ENCODE measurements around the gene HSFX4.
"Not testable (repeated sequence)": the region's sequence is repeated elsewhere in the genome, so short reads cannot be mapped to it uniquely, and the experiment has no call there.

Gene HSFX4

GRCh38 chrX:149909324-149910177 is 19.8 kb upstream of the HSFX4 start:
- H3K27me3 ChIP-seq (ENCODE audit: insufficient read depth, insufficient read length): no peaks in the 10 kb centered on the region

DNA sequence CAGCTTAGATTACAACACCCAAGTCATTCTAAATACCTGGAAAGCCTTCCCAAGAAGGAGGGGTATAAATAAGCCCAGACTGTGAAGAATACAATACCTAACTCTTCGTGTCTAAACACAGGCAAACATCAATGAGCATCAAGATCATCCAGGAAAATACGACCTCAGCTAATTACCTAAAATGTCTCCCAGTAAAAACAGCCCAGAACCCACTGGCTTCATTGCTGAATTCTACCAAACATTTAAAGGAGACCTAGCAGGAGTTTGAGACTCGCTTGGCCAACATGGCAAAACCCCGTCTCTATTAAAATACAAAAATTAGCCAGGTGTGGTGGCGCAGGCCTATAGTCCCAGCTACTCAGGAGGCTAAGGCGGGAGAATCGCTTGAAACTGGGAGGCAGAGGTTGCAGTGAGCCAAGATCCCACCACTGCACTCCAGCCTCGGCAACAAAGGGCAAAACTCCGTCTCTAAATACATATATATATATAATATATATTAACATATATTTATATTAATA is 19.1 kb upstream of the HSFX4 start:
- no peaks in the 10 kb centered on the region for H3K4me1 ChIP-seq (ENCODE audit: insufficient read depth, insufficient read length)
- TF ChIP-seq YY1 (IDR thresholded peaks at IDR 0.05; ENCODE audit: insufficient read depth, insufficient read length) (no peak), SUZ12 (IDR thresholded peaks at IDR 0.05; ENCODE audit: extremely low read depth, insufficient read depth, insufficient read length) (no peak), ZNF274 (IDR thresholded peaks at IDR 0.05; ENCODE audit: low read depth, low read length) (no peak)

More at GRCh38 chrX:149909324-149910177, 19.8 kb upstream of the HSFX4 start:
- DNase-seq (ENCODE audit: low read depth, low spot score): no peak
- Histone ChIP-seq H3K4me3 (ENCODE audit: insufficient read length, low read depth) (no peak overlapping the region), H3K4me1 (ENCODE audit: insufficient read depth, insufficient read length) (no peaks in the 10 kb centered on the region), H3K9me3 (ENCODE audit: insufficient read depth, low read length) (no peaks in the 10 kb centered on the region), H3K9ac (ENCODE audit: insufficient read length, low read depth) (no peak overlapping the region), H3K36me3 (ENCODE audit: insufficient read depth, insufficient read length, low read length) (no peaks in the 10 kb centered on the region)
- no peak for TF ChIP-seq SUZ12 (IDR thresholded peaks at IDR 0.05; ENCODE audit: extremely low read depth, insufficient read depth, insufficient read length)

DNA sequence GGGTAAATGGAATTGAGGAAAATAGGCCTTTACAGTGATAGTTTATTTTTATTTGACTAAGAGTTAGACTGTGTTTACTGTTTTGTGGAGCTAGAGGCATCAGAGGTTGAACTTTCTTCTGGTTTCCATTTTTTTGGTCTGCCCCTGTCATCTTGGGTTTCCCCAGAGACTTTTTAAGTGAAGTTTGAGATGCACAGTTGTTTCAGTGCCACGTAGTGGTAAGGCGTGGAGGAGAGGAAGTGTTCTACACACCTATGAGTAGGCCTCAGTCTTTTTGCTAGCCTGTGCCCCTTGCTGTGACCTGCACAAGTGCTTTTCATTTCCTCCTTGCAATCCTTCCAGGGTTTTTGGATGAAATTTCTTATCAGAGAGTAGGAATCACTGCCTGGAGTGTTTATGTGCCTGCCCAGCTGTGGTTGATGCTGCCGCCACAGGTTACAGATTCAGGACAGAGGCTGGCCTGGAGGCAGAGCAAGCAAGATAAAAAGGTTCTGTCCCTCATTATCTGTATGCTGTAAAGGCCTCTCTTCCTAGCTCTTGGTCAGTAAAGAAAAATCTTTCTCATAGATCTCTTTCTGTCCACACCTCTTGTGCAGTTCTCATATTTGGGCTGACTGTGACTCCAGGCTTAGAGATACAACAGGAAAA is 12.5 kb upstream of the HSFX4 start:
- H3K36me3 ChIP-seq (ENCODE audit: insufficient read depth, insufficient read length, low read length): no peaks in the 10 kb centered on the region
- H3K4me3 ChIP-seq (ENCODE audit: insufficient read length, low read depth): no peak overlapping the region
- no peak for TF ChIP-seq SUZ12 (IDR thresholded peaks at IDR 0.05; ENCODE audit: extremely low read depth, insufficient read depth, insufficient read length)
- TF ChIP-seq ZNF274 (IDR thresholded peaks at IDR 0.05; ENCODE audit: low read depth, low read length): no peak
- no peak for TF ChIP-seq YY1 (IDR thresholded peaks at IDR 0.05; ENCODE audit: insufficient read depth, insufficient read length)
- H3K9ac ChIP-seq (ENCODE audit: insufficient read length, low read depth): no peak overlapping the region
- H3K27me3 ChIP-seq (ENCODE audit: insufficient read depth, insufficient read length): no peaks in the 10 kb centered on the region
- DNase-seq (ENCODE audit: low read depth, low spot score): no peak
- H3K9me3 ChIP-seq (ENCODE audit: insufficient read depth, low read length): no peaks in the 10 kb centered on the region
- H3K4me1 ChIP-seq (ENCODE audit: insufficient read depth, insufficient read length): no peaks in the 10 kb centered on the region

More for the DNA sequence above, 19.1 kb upstream of the HSFX4 start:
- no peak for DNase-seq (ENCODE audit: low read depth, low spot score)
- no peak overlapping the region for H3K4me3 ChIP-seq (ENCODE audit: insufficient read length, low read depth)
- no peaks in the 10 kb centered on the region for H3K9me3 ChIP-seq (ENCODE audit: insufficient read depth, low read length)
- H3K36me3 ChIP-seq (ENCODE audit: insufficient read depth, insufficient read length, low read length): no peaks in the 10 kb centered on the region
- H3K9ac ChIP-seq (ENCODE audit: insufficient read length, low read depth): no peak overlapping the region
- H3K27me3 ChIP-seq (ENCODE audit: insufficient read depth, insufficient read length): no peaks in the 10 kb centered on the region

DNA sequence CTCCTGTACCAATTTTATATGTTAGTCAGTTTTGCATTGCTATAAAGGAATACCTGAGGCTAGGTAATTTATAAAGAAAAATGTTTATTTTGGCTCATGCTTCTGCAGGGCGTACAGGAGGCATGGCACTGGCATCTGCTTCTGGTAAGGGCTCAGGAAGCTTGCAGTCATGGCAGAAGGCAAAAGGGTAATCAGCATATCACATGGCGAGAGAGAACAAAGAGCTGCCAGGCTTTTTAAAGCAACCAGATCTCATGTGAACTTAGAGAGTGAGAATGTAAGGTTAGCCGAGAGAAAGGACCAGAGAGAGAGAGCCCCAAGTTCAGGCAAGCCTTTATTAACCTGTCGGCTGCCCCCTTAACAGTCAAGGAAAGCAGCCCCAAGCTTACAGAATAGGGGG is 5.5 kb upstream of the HSFX4 start:
- not testable (repeated sequence) for H3K4me3 ChIP-seq (ENCODE audit: insufficient read length, low read depth); H3K4me1 ChIP-seq (ENCODE audit: insufficient read depth, insufficient read length); H3K9ac ChIP-seq (ENCODE audit: insufficient read length, low read depth); H3K27me3 ChIP-seq (ENCODE audit: insufficient read depth, insufficient read length); DNase-seq (ENCODE audit: low read depth, low spot score); H3K9me3 ChIP-seq (ENCODE audit: insufficient read depth, low read length); H3K36me3 ChIP-seq (ENCODE audit: insufficient read depth, insufficient read length, low read length)

DNA sequence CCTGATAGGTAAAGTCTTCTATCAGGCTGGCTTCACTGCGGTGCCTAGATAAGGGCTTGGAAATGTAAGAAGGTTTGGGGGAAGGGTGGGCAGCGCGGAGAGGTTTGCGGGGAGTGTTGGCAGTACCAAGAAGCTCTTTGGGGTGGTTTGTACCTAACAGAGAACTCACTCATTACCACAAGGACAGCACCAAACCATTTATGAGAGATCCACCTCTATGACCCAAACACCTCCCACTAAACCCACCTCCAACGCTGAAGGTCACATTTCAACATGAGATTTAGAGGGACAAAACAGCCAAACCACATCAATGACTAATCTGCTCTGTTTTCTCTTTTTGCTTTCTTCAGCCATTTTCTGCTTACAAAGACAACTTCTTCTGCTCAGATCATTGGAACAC is 4.9 kb upstream of the HSFX4 start:
- not testable (repeated sequence) for H3K4me1 ChIP-seq (ENCODE audit: insufficient read depth, insufficient read length); H3K9ac ChIP-seq (ENCODE audit: insufficient read length, low read depth); DNase-seq (ENCODE audit: low read depth, low spot score); H3K9me3 ChIP-seq (ENCODE audit: insufficient read depth, low read length); H3K4me3 ChIP-seq (ENCODE audit: insufficient read length, low read depth); H3K36me3 ChIP-seq (ENCODE audit: insufficient read depth, insufficient read length, low read length); H3K27me3 ChIP-seq (ENCODE audit: insufficient read depth, insufficient read length)

DNA sequence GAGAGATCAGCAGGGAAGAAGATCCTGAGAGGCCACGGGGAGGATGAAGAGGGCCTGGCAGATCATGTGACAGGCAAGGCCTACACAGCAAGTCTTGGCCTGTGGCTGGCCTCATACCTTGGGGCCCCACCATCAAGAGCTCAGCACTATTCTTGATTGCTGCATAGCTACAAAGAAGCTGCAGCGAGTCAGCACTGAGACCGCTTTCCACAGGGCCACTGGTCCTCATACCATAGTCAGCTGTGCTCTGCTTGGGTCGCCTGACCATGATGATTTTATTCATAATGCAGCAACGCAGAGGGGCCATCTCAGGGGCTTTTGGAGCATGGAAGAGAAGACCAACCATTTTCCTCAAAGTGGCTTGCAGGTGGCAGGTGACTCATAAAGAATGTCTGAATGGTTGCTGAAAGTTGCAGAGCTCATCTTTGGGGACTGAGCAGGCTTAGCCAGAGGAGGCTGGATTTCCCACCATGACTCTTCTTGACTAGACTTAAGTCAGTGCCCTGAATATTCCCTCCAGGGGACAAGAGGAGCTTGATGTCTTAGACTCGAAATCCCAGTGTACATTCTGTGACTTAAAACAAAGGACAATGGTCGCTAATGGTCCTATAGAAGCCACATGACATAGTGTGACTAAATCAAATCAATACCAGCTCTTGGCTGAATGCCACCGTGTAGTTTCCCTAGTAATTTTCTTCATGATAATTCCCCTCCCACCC is 2.0 kb upstream of the HSFX4 start:
- DNase-seq (ENCODE audit: low read depth, low spot score); H3K36me3 ChIP-seq (ENCODE audit: insufficient read depth, insufficient read length, low read length); H3K27me3 ChIP-seq (ENCODE audit: insufficient read depth, insufficient read length); H3K4me3 ChIP-seq (ENCODE audit: insufficient read length, low read depth); H3K9me3 ChIP-seq (ENCODE audit: insufficient read depth, low read length); H3K4me1 ChIP-seq (ENCODE audit: insufficient read depth, insufficient read length); H3K9ac ChIP-seq (ENCODE audit: insufficient read length, low read depth): not testable (repeated sequence)

GRCh38 chrX:149927964-149928258 is 1.5 kb upstream of the HSFX4 start:
- not testable (repeated sequence) for H3K4me3 ChIP-seq (ENCODE audit: insufficient read length, low read depth); H3K36me3 ChIP-seq (ENCODE audit: insufficient read depth, insufficient read length, low read length)

DNA sequence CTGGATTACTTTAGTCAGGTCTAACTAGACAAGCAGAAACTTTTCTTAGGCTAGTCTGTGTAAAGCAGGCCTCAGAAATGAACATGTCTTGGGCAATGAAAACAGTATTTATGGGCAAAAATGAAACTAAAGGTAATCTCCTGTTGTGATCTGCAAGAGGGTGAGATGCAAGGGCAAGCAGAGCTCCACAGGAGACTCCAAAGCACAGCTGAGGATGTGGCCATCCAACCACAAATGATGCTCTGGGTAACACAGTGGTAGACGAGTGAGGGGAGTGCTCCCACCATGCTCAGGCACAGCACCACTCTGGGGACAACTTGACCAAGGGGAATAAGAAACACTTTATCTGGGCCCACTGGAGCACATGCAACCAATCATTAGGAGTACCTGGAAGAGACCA is 738 bp upstream of the HSFX4 start:
- not testable (repeated sequence) for H3K4me3 ChIP-seq (ENCODE audit: insufficient read length, low read depth); H3K36me3 ChIP-seq (ENCODE audit: insufficient read depth, insufficient read length, low read length); H3K4me1 ChIP-seq (ENCODE audit: insufficient read depth, insufficient read length); DNase-seq (ENCODE audit: low read depth, low spot score); H3K9ac ChIP-seq (ENCODE audit: insufficient read length, low read depth); H3K9me3 ChIP-seq (ENCODE audit: insufficient read depth, low read length); H3K27me3 ChIP-seq (ENCODE audit: insufficient read depth, insufficient read length)

More at GRCh38 chrX:149927964-149928258, 1.5 kb upstream of the HSFX4 start:
- not testable (repeated sequence) for H3K27me3 ChIP-seq (ENCODE audit: insufficient read depth, insufficient read length); DNase-seq (ENCODE audit: low read depth, low spot score); H3K4me1 ChIP-seq (ENCODE audit: insufficient read depth, insufficient read length); H3K9me3 ChIP-seq (ENCODE audit: insufficient read depth, low read length); H3K9ac ChIP-seq (ENCODE audit: insufficient read length, low read depth)

DNA sequence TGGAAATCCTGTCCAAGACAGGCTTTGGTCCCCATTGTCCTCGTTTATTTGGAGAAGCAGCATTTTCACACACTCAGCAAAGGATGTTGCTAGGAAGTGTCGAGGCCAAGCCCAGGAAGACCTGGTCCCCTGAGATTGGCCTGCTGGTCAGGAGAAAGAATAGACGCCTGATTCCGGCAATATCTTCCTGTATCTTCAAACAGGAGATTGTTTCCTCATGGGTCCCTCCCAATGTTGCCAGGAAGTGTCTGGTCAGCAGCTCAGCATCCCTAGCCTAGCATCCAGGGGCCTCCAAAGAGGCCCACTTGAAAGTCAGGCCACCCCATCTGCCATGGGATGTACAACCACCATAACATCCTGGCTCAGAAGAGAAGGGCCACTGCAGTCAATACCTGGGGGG is 2.0 kb downstream of the HSFX4 start:
- H3K27me3 ChIP-seq (ENCODE audit: insufficient read depth, insufficient read length); DNase-seq (ENCODE audit: low read depth, low spot score); H3K9me3 ChIP-seq (ENCODE audit: insufficient read depth, low read length); H3K9ac ChIP-seq (ENCODE audit: insufficient read length, low read depth); H3K36me3 ChIP-seq (ENCODE audit: insufficient read depth, insufficient read length, low read length); H3K4me1 ChIP-seq (ENCODE audit: insufficient read depth, insufficient read length); H3K4me3 ChIP-seq (ENCODE audit: insufficient read length, low read depth): not testable (repeated sequence)

DNA sequence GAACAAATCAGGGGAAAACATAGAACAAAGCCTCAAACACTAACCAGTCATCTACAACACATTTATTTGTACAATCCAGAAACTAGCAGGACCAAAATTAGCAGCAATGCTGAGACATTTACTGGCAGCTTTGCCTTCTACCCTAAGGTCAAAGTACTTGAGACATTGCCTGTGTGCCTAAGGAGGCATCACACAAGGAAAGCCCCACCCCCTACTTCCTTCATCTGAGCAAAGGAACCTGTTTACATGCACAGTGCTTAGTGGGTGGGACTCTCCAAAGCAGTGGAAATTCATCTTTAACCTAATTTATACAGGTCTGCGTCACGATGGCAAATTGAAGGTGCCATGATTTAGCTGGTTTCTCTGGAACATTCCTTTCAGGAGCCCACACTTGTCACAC is 2.8 kb downstream of the HSFX4 start:
- not testable (repeated sequence) for H3K4me1 ChIP-seq (ENCODE audit: insufficient read depth, insufficient read length); H3K36me3 ChIP-seq (ENCODE audit: insufficient read depth, insufficient read length, low read length); DNase-seq (ENCODE audit: low read depth, low spot score); H3K4me3 ChIP-seq (ENCODE audit: insufficient read length, low read depth); H3K9ac ChIP-seq (ENCODE audit: insufficient read length, low read depth); H3K27me3 ChIP-seq (ENCODE audit: insufficient read depth, insufficient read length); H3K9me3 ChIP-seq (ENCODE audit: insufficient read depth, low read length)

DNA sequence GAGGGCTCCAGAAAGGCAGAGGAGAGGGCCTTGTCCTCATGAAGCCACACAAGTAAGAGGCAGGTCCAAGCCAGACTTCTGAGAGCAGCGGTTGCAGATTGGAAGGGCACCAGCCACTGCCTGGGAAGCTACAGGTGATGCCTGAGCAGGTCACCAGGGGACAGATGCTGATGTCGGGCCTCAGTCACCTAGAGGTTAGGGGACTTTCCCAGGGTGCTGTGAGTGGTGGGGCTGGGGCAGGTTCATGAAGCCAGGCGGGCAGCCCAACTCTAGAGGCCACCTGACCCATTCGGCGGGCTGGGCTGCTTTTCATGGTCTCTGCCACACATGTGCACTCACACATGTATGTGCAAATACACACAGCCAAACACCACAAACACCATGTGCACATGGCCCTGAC is 3.6 kb downstream of the HSFX4 start:
- not testable (repeated sequence) for H3K9me3 ChIP-seq (ENCODE audit: insufficient read depth, low read length); DNase-seq (ENCODE audit: low read depth, low spot score); H3K9ac ChIP-seq (ENCODE audit: insufficient read length, low read depth); H3K4me1 ChIP-seq (ENCODE audit: insufficient read depth, insufficient read length); H3K36me3 ChIP-seq (ENCODE audit: insufficient read depth, insufficient read length, low read length); H3K27me3 ChIP-seq (ENCODE audit: insufficient read depth, insufficient read length); H3K4me3 ChIP-seq (ENCODE audit: insufficient read length, low read depth)

All from NT2/D1 (cell line).